HCT116 (cell line): ENCODE data around the gene APOBEC3A. TPM values are rescaled to one million over a fixed set of nuclear protein-coding genes. Genes with fewer than 3 reads are reported as not detected.

Experiments
- ATAC-seq: fragments of 200-7000 bp; cut with Tn5 transposase; 2 replicates; pipeline ENCODE4 v1.9.1; 2020; ENCODE audit warnings: mild to moderate bottlenecking, moderate library complexity
- BruUV-seq: library from RNA; stranded (reverse); fragments of 400-500 nt; replicated peaks from 2 replicates; lab custom pipeline; 2021; lab: Mats Ljungman, UMichigan
- CTCF ChIA-PET: fragments of 300-600 bp; sonication (Branson Sonifier 250); formaldehyde crosslinking; loops from one replicate; lab custom pipeline; 2021; ENCODE audit warnings: antibody characterized with exemption; lab: Charles Lee
- POLR2A ChIA-PET: fragments of 300-600, 350-600 bp; sonication (Branson Sonifier 250); formaldehyde crosslinking; loops from one replicate; lab custom pipeline; 2021; ENCODE audit warnings: antibody characterized with exemption; lab: Charles Lee
- RAD21 ChIA-PET, 2 experiments: fragments of 300-600 bp; sonication (Branson Sonifier 250); formaldehyde crosslinking; loops; one replicate each; lab custom pipeline; 2023; ENCODE audit warnings: low total read pairs in 2 of 2; ENCODE audit not compliant: uncharacterized antibody in 2 of 2, unreplicated experiment in 2 of 2, low non-redundant PET in 1 of 2; lab: Charles Lee
- DNase-seq: peaks from one replicate; pipeline ENCODE4 v3.0.0-alpha.2; 2010; ENCODE audit warnings: low read depth, low spot score
- H2AFZ ChIP-seq: fragments of 200-600 bp; shearing (Covaris generic), sonication (generic); 2 replicates; pipeline ENCODE4 v1.6.1; 2017; ENCODE audit warnings: low read depth, mixed run types, mixed read lengths, antibody characterized with exemption, low read length; ENCODE audit not compliant: poor library complexity, severe bottlenecking
- H3K27ac ChIP-seq: 2 replicates; pipeline ENCODE4 v1.5.1; 2012; ENCODE audit warnings: low read depth, low read length
- H3K27me3 ChIP-seq: fragments of 200-600 bp; sonication (generic); 2 replicates; pipeline ENCODE4 v1.6.1; 2016; ENCODE audit warnings: mixed run types, low read length, mixed read lengths; ENCODE audit not compliant: insufficient read depth
- H3K36me3 ChIP-seq, 2 experiments: fragments of 200-500 bp in 1 of 2; fragments of 200-600 bp in 1 of 2; sonication (Bioruptor generic) in 1 of 2; sonication (generic) in 1 of 2; 2 replicates each; pipeline versions ENCODE4 v1.5.1 to v1.6.1; 2014 to 2016; ENCODE audit warnings: low read length in 2 of 2, inconsistent platforms in 1 of 2, mixed read lengths in 1 of 2, mixed run types in 1 of 2; ENCODE audit not compliant: insufficient read depth in 2 of 2, control insufficient read depth in 1 of 2
- H3K4me1 ChIP-seq, 2 experiments: fragments of 200-600 bp in 1 of 2; sonication (generic) in 1 of 2; 2 replicates each; pipeline versions ENCODE4 v1.5.1 to v1.6.1; 2012 to 2017; ENCODE audit warnings: low read length in 2 of 2, inconsistent platforms in 1 of 2, mild to moderate bottlenecking in 1 of 2, mixed read lengths in 1 of 2, mixed run types in 1 of 2, moderate library complexity in 1 of 2; ENCODE audit not compliant: insufficient read depth in 2 of 2, control insufficient read depth in 1 of 2
- H3K4me2 ChIP-seq: fragments of 200-600 bp; sonication (generic); 2 replicates; pipeline ENCODE4 v1.6.1; 2017; ENCODE audit warnings: mixed run types, low read length, mixed read lengths
- H3K4me3 ChIP-seq, 2 experiments: fragments of 200-600 bp in 1 of 2; sonication (generic) in 1 of 2; replicated peaks in 1 of 2; 2 replicates each; pipeline ENCODE4 v1.5.1; 2011 to 2016; ENCODE audit warnings: low read length in 2 of 2, control low read depth in 1 of 2, low read depth in 1 of 2, mild to moderate bottlenecking in 1 of 2, mixed read lengths in 1 of 2, mixed run types in 1 of 2
- H3K79me2 ChIP-seq: fragments of 200-600 bp; sonication (generic); 2 replicates; pipeline ENCODE4 v1.6.1; 2017; ENCODE audit warnings: mild to moderate bottlenecking, mixed run types, low read length, moderate library complexity, mixed read lengths; ENCODE audit not compliant: insufficient read depth
- H3K9ac ChIP-seq: fragments of 200-600 bp; sonication (generic); 2 replicates; pipeline ENCODE4 v1.6.1; 2016; ENCODE audit warnings: low read length, mixed read lengths
- H3K9me2 ChIP-seq: fragments of 200-600 bp; sonication (generic), shearing (Covaris generic); 2 replicates; pipeline ENCODE4 v1.6.1; 2017; ENCODE audit warnings: mixed run types, mild to moderate bottlenecking, moderate library complexity; ENCODE audit not compliant: insufficient read depth
- H3K9me3 ChIP-seq, 2 experiments: fragments of 200-500 bp in 1 of 2; fragments of 200-600 bp in 1 of 2; sonication (Bioruptor generic) in 1 of 2; sonication (generic) in 1 of 2; 2 replicates each; pipeline ENCODE4 v1.6.1; 2014 to 2017; ENCODE audit warnings: low read length in 2 of 2, mixed read lengths in 2 of 2, inconsistent platforms in 1 of 2, low read depth in 1 of 2, mild to moderate bottlenecking in 1 of 2, mixed run types in 1 of 2, moderate library complexity in 1 of 2; ENCODE audit not compliant: control insufficient read depth in 1 of 2, insufficient read depth in 1 of 2
- H4K20me1 ChIP-seq: fragments of 200-600 bp; sonication (generic), shearing (Covaris generic); 2 replicates; pipeline ENCODE4 v1.6.1; 2017; ENCODE audit warnings: mixed run types, mild to moderate bottlenecking, moderate library complexity; ENCODE audit not compliant: insufficient read depth
- CEBPB ChIP-seq: IDR thresholded peaks from 2 replicates; pipeline ENCODE4 v1.6.1; 2012; ENCODE audit warnings: low read depth
- EGR1 ChIP-seq: IDR thresholded peaks from 2 replicates; pipeline ENCODE4 v1.6.1; 2012; ENCODE audit warnings: low read depth
- ELF1 ChIP-seq: IDR thresholded peaks from 2 replicates; pipeline ENCODE4 v1.6.1; 2012; ENCODE audit warnings: low read depth, borderline replicate concordance
- EZH2 ChIP-seq: fragments of 200-600 bp; sonication (generic); IDR thresholded peaks from 2 replicates; pipeline ENCODE4 v1.6.1; 2017; ENCODE audit warnings: antibody characterized with exemption, mixed run types
- EZH2phosphoT487 ChIP-seq: fragments of 200-600 bp; IDR thresholded peaks from 2 replicates; pipeline ENCODE4 v1.6.1; 2018; ENCODE audit warnings: antibody characterized with exemption, borderline replicate concordance
- FOSL1 ChIP-seq: IDR thresholded peaks from 2 replicates; pipeline ENCODE4 v1.6.1; 2012; ENCODE audit warnings: low read depth
- JUND ChIP-seq: IDR thresholded peaks from 2 replicates; pipeline ENCODE4 v1.6.1; 2012
- POLR2AphosphoS5 ChIP-seq: IDR thresholded peaks from 2 replicates; pipeline ENCODE4 v1.6.1; 2011; ENCODE audit warnings: mild to moderate bottlenecking, low read depth, low read length, moderate library complexity
- RAD21 ChIP-seq: IDR thresholded peaks from 2 replicates; pipeline ENCODE4 v1.6.1; 2012; ENCODE audit warnings: low read depth, mild to moderate bottlenecking
- SIN3A ChIP-seq: IDR thresholded peaks from 2 replicates; pipeline ENCODE4 v1.6.1; 2012; ENCODE audit warnings: low read depth
- SP1 ChIP-seq: IDR thresholded peaks from 2 replicates; pipeline ENCODE4 v1.6.1; 2012; ENCODE audit warnings: low read depth
- SRF ChIP-seq: IDR thresholded peaks from 2 replicates; pipeline ENCODE4 v1.6.1; 2012; ENCODE audit warnings: low read depth
- YY1 ChIP-seq: IDR thresholded peaks from 2 replicates; pipeline ENCODE4 v1.6.1; 2011; ENCODE audit warnings: low read length, low read depth, moderate library complexity, mild to moderate bottlenecking; ENCODE audit not compliant: insufficient replicate concordance; ENCODE audit errors: extremely low read depth
- ZFX ChIP-seq: fragments of 450-650 bp; IDR thresholded peaks from 2 replicates; pipeline ENCODE4 v1.6.1; 2017
- intact Hi-C: fragments of 100-400 bp; cut with micrococcal nuclease; formaldehyde crosslinking; loops from 2 replicates; pipeline ENCODE4 v1.10.0; 2022
- total RNA-seq: library from RNA; stranded (reverse); gene quantifications from one replicate; pipeline ENCODE4 v1.2.1, GENCODE V29; 2021; ENCODE audit not compliant: unreplicated experiment
- TF ChIP-seq, protein P1 (sequence below): IDR thresholded peaks from 2 replicates; pipeline ENCODE4 v1.6.1; 2012
- TF ChIP-seq, protein P2 (sequence below): IDR thresholded peaks from 2 replicates; pipeline ENCODE4 v1.6.1; 2012
- TF ChIP-seq, protein P3 (sequence below): IDR thresholded peaks from 2 replicates; pipeline ENCODE4 v1.6.1; 2011; ENCODE audit warnings: mild to moderate bottlenecking, low read length, moderate library complexity; ENCODE audit not compliant: insufficient replicate concordance; ENCODE audit errors: extremely low read depth

APOBEC3A gene
- total RNA-seq, 1 experiment from 2014 or later = not detected

DNA sequence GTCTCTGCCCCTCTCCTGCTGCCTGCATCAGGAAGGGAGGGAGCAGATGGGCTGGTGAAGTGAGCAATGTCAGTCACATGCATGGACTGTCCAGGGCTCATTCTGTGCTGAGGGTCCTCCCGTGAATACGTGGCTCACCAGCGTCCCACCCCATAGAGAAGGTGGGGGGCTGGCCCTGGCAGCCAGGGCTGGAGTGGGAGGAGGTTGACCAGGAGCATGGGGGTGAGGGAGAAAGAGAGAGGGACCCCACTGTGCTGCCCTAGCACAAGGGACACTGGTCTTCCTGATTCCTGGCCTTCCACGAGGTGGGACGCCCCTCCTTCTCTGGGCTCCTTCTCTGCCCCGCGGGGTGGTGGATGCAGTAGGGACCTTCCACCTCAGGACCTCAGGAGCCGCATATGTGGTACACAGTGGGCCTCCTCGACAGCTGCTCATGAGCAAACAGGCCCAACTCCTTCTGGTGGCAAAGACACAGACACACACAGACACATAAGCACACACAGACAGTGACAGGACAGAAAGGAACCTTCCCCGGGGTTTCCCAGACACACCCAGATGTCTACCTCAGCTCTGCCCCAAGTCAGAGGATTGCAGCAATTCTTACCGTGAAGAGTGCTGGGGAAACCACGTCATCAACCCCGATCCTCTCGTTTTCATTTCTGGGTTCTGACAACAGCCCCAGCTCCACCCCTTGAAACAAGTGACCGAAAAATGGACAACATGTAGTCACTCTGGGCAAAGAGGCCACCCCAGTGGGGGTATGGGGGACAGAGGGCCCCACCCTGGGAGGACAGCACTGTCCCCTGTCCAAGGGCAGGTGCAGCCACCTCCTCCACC lies 3.6 kb upstream of the APOBEC3A start:
- Histone ChIP-seq H3K9me2 (no peaks in the 10 kb centered on the region), H3K9me3 (no peaks in the 10 kb centered on the region), H3K4me3 (no peak overlapping the region), H3K36me3 (no peaks in the 10 kb centered on the region), H3K79me2 (no peaks in the 10 kb centered on the region), H2AFZ (no peak overlapping the region), H3K27ac (no peak overlapping the region), H3K9ac (no peak overlapping the region), H3K4me1 (no peaks in the 10 kb centered on the region; a peak in 1 of 4 replicates), H3K27me3 (no peaks in the 10 kb centered on the region), H4K20me1 (no peaks in the 10 kb centered on the region), H3K4me2 (no peak overlapping the region)
- POLR2A ChIA-PET = no interaction called here
- ATAC-seq = no peak
- RAD21 ChIA-PET = no interaction called here
- CTCF ChIA-PET = no interaction called here
- intact Hi-C loops = no loop called here
- TF ChIP-seq POLR2AphosphoS5 = no peak
- TF ChIP-seq EZH2 = no peak
- TF ChIP-seq FOSL1 = no peak
- TF ChIP-seq SP1 = no peak
- no peak for TF ChIP-seq ELF1
- TF ChIP-seq SIN3A = no peak
- no peak for TF ChIP-seq EGR1
- no peak for TF ChIP-seq EZH2phosphoT487
- TF ChIP-seq, protein P1, sequence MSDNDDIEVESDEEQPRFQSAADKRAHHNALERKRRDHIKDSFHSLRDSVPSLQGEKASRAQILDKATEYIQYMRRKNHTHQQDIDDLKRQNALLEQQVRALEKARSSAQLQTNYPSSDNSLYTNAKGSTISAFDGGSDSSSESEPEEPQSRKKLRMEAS = no peak
- TF ChIP-seq RAD21 = no peak
- TF ChIP-seq CEBPB = no peak
- TF ChIP-seq, protein P2, sequence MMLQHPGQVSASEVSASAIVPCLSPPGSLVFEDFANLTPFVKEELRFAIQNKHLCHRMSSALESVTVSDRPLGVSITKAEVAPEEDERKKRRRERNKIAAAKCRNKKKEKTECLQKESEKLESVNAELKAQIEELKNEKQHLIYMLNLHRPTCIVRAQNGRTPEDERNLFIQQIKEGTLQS = no peak
- TF ChIP-seq SRF = no peak
- TF ChIP-seq, protein P3, sequence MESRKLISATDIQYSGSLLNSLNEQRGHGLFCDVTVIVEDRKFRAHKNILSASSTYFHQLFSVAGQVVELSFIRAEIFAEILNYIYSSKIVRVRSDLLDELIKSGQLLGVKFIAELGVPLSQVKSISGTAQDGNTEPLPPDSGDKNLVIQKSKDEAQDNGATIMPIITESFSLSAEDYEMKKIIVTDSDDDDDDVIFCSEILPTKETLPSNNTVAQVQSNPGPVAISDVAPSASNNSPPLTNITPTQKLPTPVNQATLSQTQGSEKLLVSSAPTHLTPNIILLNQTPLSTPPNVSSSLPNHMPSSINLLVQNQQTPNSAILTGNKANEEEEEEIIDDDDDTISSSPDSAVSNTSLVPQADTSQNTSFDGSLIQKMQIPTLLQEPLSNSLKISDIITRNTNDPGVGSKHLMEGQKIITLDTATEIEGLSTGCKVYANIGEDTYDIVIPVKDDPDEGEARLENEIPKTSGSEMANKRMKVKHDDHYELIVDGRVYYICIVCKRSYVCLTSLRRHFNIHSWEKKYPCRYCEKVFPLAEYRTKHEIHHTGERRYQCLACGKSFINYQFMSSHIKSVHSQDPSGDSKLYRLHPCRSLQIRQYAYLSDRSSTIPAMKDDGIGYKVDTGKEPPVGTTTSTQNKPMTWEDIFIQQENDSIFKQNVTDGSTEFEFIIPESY = no peak
- no peak for TF ChIP-seq YY1
- no peak for TF ChIP-seq JUND
- TF ChIP-seq ZFX = no peak
- DNase-seq = no peak
- no TSS peak for BruUV-seq
